GM19324 (cell line): ENCODE data around the gene SYTL3.
"Not testable (repeated sequence)": the region's sequence is repeated elsewhere in the genome, so short reads cannot be mapped to it uniquely, and the experiment has no call there.

Source experiments
- ATAC-seq: cut with Tn5 transposase; IDR thresholded peaks from one replicate; pipeline ENCODE4 v1.9.1; 2021; ENCODE audit warnings: mild to moderate bottlenecking, moderate library complexity; ENCODE audit not compliant: unreplicated experiment, low FRiP score

The SYTL3 gene

DNA sequence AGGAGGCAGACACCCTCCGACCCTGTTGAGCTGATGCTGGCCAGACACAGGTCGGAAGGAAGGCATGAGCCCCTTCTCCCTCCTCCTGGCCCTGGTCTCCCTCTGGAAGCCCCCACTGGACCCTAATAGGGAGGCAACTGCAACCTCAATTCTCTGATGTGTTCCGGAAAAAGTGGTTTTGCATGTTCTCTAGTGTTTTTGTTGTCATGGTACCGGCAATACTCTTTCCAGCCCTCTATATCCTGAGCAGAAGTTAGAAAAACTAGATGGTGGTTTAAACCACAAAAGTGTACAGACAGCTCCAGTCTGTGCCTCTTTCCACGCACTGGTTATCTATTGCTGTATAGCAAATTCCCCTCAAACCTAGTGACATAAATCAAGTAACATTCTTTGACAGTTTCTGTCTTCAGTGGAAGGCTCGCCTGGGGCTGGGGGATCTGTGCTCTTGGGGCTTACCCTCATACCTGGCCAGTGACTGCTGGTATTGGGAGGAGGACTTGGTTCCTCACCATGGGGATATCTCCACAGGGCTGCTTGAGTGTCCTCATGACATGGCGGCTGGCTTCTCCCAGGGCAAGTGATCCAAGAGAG, 37.0 kb downstream of the SYTL3 start:
- ATAC-seq: peak; percentile 48

DNA sequence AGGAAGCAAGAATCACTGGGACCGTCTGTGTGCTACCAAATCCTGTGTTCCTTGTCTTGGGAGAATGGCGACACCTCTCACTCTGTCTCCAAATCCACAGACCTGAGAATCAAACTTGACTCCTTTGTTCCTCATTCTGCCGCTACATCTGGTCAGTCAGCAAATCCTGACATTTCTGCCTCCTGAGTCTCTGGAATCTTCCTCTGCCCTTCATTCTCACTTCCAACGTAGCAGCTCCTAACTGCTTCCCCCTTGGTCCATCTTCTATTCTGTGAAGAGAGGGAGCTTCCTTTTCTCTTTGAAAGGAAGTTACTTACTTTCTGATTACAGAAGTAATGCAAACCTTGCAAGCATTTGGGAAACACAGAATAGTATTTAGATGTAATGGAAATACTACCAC, 37.7 kb downstream of the SYTL3 start:
- ATAC-seq: no peak

DNA sequence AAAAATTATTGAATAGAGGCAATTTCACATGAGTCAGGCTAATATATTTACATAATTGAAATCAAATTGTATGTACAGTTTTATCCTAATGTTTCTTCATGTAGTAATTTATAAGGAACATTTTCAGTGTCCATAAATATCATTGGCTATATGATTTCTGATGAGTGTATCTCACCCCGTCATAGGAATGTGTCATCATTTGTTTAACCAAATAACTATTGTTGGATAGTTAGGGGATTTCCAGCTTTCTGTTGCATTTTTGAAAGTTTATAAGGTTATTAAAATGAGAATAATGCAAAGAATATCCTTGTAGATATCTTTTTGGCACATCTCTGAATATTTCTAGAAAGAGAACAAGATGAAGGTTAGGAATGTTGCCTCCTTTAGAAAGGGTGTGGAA, 39.0 kb downstream of the SYTL3 start:
- no peak for ATAC-seq

DNA sequence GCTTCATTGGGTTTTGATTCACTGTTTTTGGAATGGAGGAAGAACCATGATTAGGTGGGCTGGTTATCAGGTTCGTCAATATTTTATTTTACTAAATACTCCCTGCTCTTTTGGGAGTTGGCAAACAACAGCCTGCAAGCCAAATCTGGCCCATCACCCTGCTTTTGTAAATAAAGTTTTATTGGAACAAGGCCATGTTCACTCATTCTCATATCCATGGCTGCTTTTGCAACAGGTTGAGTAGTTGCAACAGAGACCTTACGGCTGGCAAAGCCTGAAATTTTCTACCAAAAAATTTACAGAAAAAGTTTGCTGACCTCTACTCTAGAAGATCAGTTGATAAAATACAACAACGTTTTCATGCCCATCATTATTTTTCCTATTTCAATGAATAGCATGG, 45.1 kb downstream of the SYTL3 start:
- no peak for ATAC-seq

DNA sequence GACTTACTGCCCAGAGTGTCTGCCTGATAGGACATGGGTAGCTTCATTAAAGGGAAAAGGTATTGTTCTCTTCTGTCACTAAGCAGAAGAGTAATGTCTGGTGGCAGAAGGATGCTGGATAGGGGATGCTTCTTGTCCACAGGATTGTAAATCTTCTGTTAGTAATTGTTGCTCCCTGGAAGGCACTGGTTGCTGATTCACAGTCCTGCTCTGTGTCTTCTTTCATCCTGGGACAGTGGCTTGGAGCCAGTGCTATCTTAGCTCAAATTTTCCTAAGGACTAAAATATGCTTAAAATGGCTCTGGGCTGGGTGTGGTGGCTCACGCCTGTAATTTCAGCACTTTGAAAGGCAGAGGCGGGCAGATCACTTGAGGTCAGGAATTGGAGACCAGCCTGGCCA, 48.0 kb downstream of the SYTL3 start:
- ATAC-seq: no peak

DNA sequence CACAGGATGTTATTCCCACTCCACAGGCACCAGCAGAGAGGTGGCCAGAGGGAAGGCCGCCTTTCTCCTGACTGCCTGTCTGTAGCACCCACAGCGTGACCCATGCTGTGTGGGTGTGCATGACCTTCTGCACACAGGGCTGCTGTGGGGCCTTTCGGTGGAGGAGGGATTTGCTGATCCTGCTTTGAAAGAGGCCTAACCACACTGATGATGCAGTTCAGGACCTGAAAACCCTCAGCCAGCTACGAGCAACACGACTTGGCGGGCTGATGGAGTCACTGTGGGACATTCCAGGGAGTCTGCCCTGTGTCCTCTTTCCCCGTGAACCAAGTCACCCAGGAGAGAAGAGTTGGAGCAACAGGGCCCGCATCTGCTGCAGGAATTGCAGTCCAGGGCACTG, 49.1 kb downstream of the SYTL3 start:
- no peak for ATAC-seq

DNA sequence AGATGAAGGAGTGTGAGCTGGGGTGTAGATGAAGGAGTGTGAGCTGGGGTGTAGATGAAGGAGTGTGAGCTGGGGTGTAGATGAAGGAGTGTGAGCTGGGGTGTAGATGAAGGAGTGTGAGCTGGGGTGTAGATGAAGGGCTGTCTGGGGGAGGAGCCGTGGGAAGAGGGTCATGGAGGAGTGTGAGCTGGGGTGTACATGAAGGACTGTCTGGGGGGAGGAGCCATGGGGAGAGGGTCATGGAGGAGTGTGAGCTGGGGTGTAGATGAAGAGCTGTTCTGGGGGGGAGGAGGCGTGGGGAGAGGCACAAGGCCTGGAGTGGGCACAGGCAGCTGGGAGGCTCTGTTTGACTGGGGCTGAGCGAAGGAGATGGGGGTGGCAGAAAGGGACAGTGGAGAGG, 51.4 kb downstream of the SYTL3 start:
- not testable (repeated sequence) for ATAC-seq

DNA sequence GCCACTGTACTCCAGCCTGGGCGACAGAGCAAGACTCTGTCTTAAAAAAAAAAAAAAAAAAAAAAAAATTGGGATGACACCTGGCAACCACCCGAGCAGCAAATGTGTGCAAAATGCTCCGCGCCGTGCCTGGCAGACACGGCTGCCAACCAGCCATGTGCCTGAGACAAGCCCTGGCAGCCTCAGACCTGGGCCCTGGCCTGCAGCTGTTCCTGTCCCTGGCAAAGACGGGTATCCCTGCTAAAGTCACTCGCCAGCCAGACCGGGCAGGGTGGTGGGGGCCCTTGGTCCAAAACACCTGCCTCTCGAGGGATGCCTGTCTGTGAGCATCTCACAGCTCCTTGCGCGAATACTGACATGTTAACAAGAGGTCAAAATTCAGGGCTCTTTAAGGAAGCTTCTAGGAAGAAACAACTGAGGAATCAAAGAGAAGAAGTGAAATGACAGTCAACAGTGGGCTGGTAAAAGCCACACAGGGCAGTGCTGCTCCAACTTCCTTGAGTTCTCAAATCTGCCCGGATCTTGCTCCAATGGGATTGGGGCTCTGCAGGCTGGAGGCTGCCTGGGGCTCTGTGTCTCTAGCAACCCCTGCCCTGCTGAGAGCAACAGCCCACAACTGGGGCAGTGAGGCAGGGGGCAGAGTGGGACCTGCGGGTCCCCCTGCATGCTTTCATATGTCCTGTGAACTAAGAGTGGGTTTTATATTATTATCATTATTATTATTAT, 53.4 kb downstream of the SYTL3 start:
- ATAC-seq: no peak

DNA sequence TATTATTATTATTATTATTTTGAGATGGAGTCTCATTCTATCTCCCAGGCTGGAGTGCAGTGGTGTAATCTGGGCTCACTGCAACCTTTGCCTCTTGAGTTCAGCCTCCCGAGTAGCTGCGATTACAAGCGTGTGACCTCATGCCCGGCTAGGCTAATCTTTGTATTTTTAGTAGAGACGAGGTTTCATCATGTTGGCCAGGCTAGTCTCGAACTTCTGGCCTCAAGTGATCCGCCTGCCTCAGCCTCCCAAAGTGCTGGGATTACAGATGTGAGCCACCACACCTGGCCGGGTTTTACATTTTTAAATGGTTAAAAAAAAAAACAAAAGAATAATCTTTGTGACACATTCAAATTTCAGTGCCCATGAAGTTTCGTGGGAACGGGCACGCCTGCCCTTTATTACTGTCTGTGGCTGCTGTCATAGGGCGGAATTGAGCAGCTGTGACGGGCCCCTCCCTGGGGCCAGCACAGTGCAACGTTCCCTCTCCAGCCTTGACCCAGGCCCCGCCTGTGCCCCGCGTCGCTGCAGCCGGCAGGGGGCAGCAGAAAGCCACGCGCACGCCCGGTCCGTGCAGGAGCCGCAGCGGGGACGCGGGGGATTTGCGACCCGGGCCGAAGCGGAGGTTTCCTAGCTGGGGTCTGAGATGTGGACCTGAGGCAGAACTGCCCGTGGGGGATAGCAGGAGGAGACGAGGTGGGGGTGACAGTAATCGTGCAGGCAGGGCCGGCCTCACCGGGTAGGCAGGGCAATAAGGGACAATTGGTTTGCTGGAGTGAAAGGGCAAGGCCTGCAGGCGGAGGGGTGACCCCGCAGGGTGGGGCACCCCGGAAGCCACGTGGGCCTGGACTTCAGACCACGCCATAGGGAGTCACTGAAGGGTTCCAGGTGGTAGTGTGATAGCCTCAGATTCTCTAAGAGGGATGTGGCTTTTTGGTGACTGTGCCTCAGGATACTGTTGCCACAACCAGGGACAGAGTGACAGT, 54.3 kb downstream of the SYTL3 start:
- peak; percentile 97 for ATAC-seq

DNA sequence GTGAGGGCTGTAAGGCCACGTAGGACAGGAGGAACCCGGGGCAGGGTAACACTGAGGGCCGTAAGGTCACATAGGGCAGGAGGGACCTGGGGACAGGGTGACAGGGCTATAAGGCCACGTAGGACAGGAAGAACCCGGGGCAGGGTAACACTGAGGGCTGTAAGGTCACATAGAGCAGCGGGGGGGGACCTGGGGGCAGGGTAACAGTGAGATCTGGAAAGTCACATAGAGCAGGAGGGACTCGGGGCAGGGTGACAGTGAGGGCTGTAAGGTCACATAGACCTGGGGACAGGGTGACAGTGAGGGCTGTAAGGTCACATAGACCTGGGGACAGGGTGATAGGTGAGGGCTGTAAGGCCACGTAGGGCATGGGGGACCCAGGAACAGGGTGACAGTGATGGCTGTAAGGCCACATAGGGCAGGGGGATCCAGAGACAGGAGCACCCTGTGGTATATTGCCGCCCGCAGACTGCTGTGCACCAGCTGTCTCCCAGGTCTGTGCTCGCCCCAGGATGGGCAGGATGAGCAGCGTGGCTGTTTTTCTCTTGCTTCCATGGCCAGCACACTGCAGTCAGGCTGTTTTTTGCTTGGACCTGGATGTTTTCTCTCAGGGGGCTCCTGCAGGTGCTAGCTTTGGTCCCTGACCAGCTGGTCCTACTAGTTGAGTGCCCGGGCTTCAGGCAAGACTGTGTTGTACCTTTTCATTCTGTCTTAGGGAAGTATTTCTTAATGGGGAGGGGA, 55.7 kb downstream of the SYTL3 start:
- ATAC-seq: no peak

DNA sequence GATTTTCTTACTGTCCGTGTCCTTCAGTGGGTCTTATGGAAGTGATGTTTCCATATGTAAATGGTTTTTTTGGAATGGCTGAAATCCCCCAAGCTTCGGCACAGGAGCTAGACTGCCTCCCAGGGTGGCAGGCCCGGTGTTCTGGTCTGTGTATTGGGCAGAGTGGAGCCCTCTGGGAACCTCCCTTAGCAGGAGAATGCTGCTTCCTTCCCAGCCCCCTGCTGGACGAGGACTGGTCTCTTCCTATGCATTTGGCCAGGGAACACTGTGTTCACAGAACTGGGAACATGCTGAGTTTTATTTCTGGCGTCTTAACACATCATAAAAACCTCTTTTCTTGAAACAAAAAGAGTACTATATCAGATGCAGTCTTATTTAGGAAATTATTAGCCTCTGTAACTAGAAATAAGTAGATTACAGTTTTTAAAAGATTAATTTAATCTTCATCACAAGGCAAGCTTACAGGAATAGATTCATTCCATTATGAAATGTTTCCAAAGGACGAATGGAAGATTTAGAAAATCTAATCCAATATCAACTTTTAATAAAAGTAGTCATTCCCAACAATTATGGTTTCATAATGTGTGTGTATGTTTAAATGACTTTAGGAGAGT, 56.6 kb downstream of the SYTL3 start:
- ATAC-seq: no peak

DNA sequence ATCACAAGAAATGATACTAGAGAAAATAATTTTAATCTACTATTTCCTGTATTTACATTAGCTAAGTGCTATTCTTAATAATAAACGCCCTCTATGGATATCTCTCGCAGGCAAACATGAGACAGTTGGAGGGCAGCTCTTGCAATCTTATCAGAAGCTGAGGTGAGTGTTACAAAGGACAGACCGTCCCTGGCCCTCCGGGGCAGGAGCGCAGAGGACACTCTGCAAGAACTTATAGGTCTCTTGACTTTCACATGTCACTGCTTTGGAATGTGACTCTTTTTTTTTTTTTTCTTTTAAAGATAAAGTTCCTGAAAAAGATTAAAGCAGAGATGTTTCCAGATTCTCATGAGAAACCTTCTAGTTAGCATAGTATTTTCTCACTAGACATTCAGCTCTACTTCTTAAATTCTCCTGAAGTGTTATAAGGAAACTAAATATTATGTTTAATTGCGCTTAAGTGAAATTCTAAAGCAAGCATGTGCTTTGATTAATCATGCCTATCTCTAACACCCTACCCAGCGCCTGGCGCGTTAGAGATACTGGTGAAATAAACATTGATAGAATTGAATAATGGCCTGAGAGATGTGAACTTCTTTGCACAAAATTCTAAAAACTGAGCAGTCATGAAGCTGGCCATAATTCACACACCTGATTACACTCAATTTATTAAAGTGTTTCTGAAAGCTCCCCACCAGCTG, 57.4 kb downstream of the SYTL3 start:
- no peak for ATAC-seq

DNA sequence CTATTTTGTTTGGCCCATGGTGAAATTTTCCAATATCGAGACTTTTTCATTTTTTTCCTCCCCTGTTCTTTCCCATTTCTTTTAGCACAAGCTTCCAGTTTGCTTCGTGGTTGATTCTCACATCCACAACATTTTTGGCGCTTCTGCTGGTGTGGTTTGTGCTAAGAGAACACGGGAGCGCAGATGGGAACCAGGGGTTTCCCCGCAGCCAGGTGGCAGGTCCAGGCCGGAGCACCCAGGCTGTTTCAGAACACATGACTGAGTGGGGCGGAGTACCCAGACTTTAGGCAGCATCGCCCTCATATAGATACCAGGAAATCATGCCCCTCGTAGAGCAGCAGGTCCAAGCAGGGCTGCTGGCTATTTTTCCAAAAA, 58.0 kb downstream of the SYTL3 start:
- ATAC-seq: no peak

DNA sequence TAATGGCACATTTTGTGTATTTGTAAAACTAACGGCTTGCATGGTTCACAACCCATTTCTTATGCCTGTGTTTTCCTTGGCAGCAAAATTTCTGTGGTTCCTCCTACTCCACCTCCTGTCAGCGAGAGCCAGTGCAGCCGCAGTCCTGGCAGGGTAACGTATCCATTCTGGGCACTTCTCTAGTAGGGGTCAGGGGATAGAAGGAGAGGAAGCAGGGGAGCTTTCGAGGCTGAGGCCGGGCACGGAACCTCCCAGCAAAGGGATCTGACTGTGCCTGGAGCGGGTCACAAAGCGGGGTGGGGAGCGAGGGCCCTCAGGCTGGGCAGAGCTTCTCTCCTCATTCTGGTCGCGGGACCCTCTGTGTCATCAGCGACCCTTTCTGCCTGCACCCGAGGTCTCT, 58.4 kb downstream of the SYTL3 start:
- ATAC-seq: no peak

DNA sequence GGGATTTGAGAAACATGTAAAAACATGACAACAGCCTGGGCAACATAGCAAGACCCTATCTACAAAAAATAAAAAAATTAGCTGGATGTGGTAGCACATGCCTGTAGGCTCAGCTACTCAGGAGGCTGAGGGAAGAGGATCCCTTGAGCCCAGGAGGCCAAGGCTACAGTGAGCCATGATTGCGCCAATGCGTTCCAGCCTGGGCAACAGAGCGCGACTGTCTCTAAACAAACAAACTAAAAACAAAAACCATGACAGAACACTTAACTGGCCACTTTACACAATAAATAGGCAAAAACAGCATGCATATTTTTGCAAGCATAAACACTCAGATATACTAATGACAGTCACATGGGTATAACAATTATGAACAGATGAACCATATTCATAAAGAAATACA, 60.0 kb downstream of the SYTL3 start:
- ATAC-seq: no peak

DNA sequence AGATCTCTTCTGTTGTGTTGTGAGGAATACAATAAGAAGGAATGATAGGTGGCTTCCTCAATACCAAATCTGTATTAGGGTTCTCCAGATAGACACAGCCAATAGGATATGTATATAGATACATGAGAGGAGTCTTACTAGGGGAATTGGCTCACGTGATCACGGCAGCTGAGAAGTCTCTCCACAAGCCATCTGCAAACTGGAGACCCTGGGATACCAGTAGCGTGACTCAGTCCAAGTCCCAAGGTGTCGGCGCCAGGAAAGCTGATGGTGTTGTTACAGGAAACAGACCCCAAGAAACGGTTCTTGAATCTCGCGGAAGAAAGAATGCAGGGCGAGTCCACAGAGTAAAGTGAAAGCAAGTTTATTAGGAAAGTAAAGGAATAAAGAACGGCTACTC, 61.4 kb downstream of the SYTL3 start:
- ATAC-seq: no peak

DNA sequence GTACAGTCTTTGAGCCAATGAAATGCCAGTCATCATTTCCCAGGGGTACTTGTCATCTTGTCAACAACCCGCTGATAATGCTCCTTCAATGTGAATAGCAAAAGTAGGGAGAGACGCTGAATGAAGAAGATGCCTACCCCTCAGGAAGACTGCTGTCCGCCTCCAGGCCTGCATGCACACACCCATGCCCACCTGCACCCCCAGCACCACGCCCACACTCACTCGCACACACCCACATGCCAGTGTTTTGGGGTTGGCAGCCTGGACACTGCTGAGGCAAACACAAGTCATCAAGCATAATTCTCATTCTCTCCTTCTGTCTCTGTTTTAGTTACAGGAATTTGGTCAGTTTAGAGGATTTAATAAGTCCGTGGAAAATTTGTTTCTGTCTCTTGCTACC, 63.6 kb downstream of the SYTL3 start:
- ATAC-seq: no peak

DNA sequence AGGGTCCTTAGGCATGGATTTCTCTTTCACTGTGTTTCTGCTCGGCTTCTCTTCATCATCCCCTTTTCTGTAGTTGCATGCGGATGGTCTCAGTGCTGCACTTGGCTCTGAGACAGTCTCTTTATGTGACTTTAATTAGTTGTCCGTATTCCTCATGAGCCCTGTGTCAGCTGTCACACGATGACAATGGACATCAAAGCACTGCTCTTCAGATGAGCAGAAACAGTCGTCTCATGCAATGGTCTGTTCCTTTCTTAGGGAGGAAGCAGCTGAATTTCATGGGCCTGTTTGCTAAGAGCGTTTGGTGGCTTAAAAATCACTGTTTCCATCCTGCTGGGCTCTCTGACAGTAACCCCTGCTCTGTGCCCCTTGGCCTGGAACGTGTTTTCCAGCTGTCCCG, 64.9 kb downstream of the SYTL3 start:
- ATAC-seq: no peak

DNA sequence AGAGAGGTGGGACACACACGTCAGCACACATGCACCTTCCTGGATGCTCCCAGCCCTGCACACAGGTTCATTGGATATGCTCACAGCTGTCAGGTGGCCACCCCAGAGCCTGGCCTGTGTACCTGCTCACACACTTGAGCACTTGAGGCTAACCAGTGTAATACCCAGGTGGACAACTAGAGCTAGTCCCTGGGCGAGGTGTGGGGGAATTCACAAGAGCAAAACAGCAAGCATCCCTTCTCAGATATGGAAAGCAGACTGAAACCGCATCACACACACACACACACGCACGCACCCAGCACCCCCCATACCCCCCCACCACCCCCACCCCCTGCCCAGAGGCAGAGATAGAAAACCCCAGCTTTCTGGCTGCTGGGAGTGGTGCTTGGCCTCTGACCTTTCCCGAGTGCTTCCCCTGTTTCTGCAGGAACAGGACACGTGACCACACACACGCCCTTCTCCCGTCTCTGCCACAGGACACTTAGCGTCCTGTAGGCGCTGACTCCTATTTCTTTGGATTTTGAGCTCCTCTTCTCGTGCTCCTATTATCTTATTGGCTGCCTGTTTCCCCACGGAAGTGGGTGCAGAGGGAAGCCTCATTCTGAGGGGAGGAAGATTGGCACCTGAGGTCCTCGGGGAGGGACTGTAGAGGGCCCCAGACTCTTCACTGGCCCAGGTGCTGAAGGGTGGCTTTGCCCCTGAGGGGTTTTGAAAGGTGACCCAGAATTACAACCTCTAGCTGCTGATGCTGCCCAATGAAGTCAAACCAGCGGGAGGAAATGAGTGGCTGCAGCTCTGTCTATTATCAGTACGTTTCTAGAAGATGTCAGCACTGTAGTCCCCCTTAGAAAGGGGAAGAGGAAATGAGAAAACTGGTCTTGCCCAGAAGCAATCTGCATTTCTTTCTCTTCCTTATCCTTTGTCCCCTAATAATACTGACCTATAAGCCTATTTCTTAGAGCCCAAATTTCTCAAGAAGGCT, 65.8 kb downstream of the SYTL3 start:
- ATAC-seq: no peak
